Smooth muscle cell (in vitro differentiated cells): ENCODE data around the gene PPP6R2. TPM values are rescaled to one million over a fixed set of nuclear protein-coding genes. Genes with fewer than 3 reads are reported as not detected.

Experiments used
- DNase-seq: peaks from one replicate; lab custom pipeline; 2025; ENCODE audit not compliant: unreplicated experiment; lab: John Stamatoyannopoulos, UW
- H2AFZ ChIP-seq: fragments of 200-600 bp; sonication (generic); 2 replicates; pipeline ENCODE4 v1.6.0; 2016; ENCODE audit warnings: antibody characterized with exemption, low read depth, mild to moderate bottlenecking
- H3F3A ChIP-seq: fragments of 200-600 bp; sonication (generic); 2 replicates; pipeline ENCODE4 v1.6.0; 2017; ENCODE audit warnings: antibody characterized with exemption, low read depth
- H3K27ac ChIP-seq: fragments of 200-600 bp; sonication (generic); 2 replicates; pipeline ENCODE4 v1.5.1; 2016; ENCODE audit warnings: low read depth, mild to moderate bottlenecking
- H3K27me3 ChIP-seq: fragments of 200-600 bp; sonication (generic); 2 replicates; pipeline ENCODE4 v1.6.1; 2016; ENCODE audit warnings: low read depth, mild to moderate bottlenecking
- H3K36me3 ChIP-seq: fragments of 200-600 bp; sonication (generic); 2 replicates; pipeline ENCODE4 v1.5.1; 2016; ENCODE audit warnings: low read depth
- H3K4me1 ChIP-seq: fragments of 200-600 bp; sonication (generic); 2 replicates; pipeline ENCODE4 v1.5.1; 2016; ENCODE audit warnings: low read depth
- H3K4me2 ChIP-seq: fragments of 200-600 bp; sonication (generic); 2 replicates; pipeline ENCODE4 v1.6.0; 2016; ENCODE audit warnings: mild to moderate bottlenecking
- H3K4me3 ChIP-seq: fragments of 200-600 bp; sonication (generic); 2 replicates; pipeline ENCODE4 v1.5.1; 2016; ENCODE audit warnings: mild to moderate bottlenecking
- H3K79me2 ChIP-seq: fragments of 200-600 bp; sonication (generic); 2 replicates; pipeline ENCODE4 v1.6.0; 2016; ENCODE audit warnings: low read depth, mild to moderate bottlenecking
- H3K9ac ChIP-seq: fragments of 200-600 bp; sonication (generic); 2 replicates; pipeline ENCODE4 v1.6.0; 2016; ENCODE audit warnings: low read depth
- H3K9me3 ChIP-seq: fragments of 200-600 bp; sonication (generic); replicated peaks from 2 replicates; pipeline ENCODE4 v1.5.1; 2016; ENCODE audit warnings: low read depth
- H4K20me1 ChIP-seq: fragments of 200-600 bp; sonication (generic); 2 replicates; pipeline ENCODE4 v1.6.0; 2016; ENCODE audit warnings: low read depth
- WGBS: methylation state at CpG from one replicate; pipeline ENCODE4 v1.1.7; 2016; ENCODE audit warnings: low lambda C conversion rate; 5-methylcytosine and 5-hydroxymethylcytosine counted together
- polyA plus RNA-seq: library from polyadenylated mRNA; unstranded; fragments of >200 nt; fragmentation: Nextera tagmentation; extraction: Ambion mirVana; gene quantifications from 2 replicates; pipeline ENCODE4 v1.2.1, GENCODE V29; 2016
- total RNA-seq: library from RNA; depleted of rRNA; stranded (reverse); fragments of >200 nt; gene quantifications from 2 replicates; pipeline ENCODE4 v1.2.3, GENCODE V29; 2014
- TF ChIP-seq, protein P1 (sequence below): fragments of 200-600 bp; sonication (generic); IDR thresholded peaks from 2 replicates; pipeline ENCODE4 v1.5.1; 2017; ENCODE audit warnings: borderline replicate concordance, mild to moderate bottlenecking, antibody characterized with exemption; ENCODE audit not compliant: insufficient read depth, poor library complexity, severe bottlenecking

PPP6R2 gene
- total and polyA plus RNA-seq, 2 experiments from 2014 or later = 24.6 to 36.3 TPM

DNA sequence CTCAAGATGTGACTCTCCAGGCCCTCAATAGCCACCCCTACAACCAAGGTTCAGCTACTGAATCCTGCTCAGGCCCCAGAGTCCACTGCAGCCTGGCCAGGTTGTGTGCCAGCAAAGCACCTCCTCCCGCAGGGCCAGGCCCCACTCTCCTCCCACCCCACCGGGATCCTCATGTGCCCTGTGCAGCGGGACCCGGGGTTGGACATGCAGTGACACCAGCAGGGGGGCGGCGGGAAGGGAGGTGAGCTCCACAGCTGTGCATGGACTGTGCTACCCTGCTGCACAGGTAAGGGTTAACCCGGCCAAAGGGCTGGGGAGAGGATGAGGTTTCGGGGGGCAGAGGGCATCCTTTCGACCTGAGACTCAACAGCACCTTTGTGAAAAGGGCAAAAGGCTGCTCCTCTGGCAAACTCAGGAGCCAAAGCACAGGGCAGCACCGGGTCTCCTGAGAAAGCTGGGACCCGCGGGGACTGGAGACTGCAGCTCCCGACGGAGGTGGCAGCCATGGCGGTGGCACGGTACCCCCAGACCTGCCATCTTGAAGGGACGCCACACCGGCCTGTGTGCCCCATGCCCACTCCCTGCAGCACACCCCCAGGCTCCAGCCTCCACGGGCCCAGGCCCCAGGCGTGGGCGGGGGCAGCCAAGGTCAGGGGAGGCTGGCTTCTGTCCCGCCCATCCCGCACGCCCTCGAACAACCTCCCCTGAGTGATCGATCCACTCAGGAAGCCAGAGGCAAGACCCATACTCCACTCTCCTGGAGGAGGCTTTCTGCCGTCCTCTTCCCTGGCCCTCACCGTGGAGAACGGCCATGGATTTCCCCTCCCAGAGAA lies 46.3 kb upstream of the PPP6R2 start:
- peaks cover 100% of the 10 kb centered on the region for H4K20me1 ChIP-seq
- 93% methylated on average over 25 of the region's 29 CpGs for WGBS
- no peak overlapping the region for H3K9ac ChIP-seq
- H3K4me2 ChIP-seq = peak overlapping the region; percentile 39
- no peak overlapping the region for H3K4me3 ChIP-seq
- no peaks in the 10 kb centered on the region for H3K9me3 ChIP-seq
- no peaks in the 10 kb centered on the region for H3K27me3 ChIP-seq
- peaks cover 10% of the 10 kb centered on the region for H3F3A ChIP-seq
- DNase-seq = no peak
- no peak overlapping the region for H2AFZ ChIP-seq
- H3K4me1 ChIP-seq = peaks cover 45% of the 10 kb centered on the region
- TF ChIP-seq, protein P1, sequence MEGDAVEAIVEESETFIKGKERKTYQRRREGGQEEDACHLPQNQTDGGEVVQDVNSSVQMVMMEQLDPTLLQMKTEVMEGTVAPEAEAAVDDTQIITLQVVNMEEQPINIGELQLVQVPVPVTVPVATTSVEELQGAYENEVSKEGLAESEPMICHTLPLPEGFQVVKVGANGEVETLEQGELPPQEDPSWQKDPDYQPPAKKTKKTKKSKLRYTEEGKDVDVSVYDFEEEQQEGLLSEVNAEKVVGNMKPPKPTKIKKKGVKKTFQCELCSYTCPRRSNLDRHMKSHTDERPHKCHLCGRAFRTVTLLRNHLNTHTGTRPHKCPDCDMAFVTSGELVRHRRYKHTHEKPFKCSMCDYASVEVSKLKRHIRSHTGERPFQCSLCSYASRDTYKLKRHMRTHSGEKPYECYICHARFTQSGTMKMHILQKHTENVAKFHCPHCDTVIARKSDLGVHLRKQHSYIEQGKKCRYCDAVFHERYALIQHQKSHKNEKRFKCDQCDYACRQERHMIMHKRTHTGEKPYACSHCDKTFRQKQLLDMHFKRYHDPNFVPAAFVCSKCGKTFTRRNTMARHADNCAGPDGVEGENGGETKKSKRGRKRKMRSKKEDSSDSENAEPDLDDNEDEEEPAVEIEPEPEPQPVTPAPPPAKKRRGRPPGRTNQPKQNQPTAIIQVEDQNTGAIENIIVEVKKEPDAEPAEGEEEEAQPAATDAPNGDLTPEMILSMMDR = no peak
- H3K79me2 ChIP-seq = peaks cover 98% of the 10 kb centered on the region
- peak overlapping the region; percentile 72 for H3K27ac ChIP-seq
- H3K36me3 ChIP-seq = no peaks in the 10 kb centered on the region

DNA sequence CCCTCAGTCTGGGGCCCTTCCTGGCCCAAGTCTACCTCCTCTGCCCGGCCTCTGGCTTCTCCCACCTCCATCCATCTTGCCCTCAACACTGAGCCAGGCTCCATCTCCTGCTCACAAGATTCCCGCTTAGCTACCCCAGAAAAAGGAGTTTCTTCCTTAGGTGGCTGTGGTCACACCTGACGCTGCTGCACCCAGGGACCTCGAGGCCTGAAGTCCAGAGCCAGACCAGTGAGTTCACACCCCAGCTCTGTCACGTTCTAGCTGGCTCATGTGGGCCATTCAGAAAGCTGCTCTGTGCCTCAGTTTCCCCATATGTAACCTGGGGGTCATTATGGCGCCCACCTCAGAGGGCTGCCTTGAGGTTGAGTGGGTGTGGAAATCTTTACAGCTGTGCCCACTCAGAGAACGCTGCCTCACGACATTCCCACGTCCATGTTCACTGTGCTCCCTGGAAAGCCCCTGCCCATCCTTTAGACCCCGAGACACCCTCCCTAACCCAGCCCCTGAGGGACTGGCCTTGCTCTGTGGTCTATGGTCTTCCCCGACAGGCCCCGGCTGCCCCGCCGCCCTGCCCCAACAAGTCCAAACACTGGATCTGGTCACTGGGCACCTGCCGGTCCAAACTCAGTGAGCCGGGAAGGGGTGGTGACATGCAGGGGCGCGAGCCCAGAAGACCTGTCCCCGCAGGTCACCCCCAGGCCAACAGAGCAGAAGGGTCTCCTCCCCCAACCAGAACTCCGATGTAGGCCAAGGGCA lies 45.4 kb upstream of the PPP6R2 start:
- H3K9me3 ChIP-seq = no peaks in the 10 kb centered on the region
- no peak overlapping the region for H2AFZ ChIP-seq
- no peaks in the 10 kb centered on the region for H3K27me3 ChIP-seq
- no peaks in the 10 kb centered on the region for H3K36me3 ChIP-seq
- peak overlapping the region; percentile 72 for H3K27ac ChIP-seq
- H3F3A ChIP-seq = peaks cover 10% of the 10 kb centered on the region
- H3K9ac ChIP-seq = no peak overlapping the region
- peaks cover 46% of the 10 kb centered on the region for H3K4me1 ChIP-seq
- H3K79me2 ChIP-seq = peaks cover 98% of the 10 kb centered on the region
- 91% methylated on average over 20 of the region's 20 CpGs for WGBS
- DNase-seq = no peak
- H4K20me1 ChIP-seq = peaks cover 100% of the 10 kb centered on the region
- H3K4me3 ChIP-seq = no peak overlapping the region
- TF ChIP-seq, protein P1 = no peak
- H3K4me2 ChIP-seq = peak overlapping the region; percentile 39

DNA sequence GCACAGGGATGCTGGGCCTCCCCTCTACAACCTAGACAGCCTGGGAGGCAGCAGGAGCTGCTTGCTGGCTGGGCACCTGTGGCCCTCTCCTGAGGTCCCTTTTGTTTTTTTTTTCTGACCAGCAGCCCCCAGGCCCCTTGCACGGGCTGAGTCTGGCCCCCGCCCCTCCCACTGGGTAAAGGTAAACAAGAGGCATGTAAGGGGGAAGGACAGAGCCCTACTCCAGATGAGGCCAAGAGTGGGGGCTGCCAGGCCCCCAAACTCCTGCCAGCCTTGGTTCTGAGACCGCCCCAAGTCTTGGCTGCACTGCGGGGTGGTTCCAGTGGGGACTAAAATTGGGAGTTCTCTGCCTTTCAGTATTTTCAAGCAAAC lies 44.9 kb upstream of the PPP6R2 start:
- peaks cover 98% of the 10 kb centered on the region for H3K79me2 ChIP-seq
- no peak overlapping the region for H3K4me3 ChIP-seq
- no peak overlapping the region for H2AFZ ChIP-seq
- no peak overlapping the region for H3K9ac ChIP-seq
- H3K27ac ChIP-seq = peak overlapping the region; percentile 72
- peaks cover 16% of the 10 kb centered on the region for H3F3A ChIP-seq
- no peak for DNase-seq
- no peak overlapping the region for H3K4me2 ChIP-seq
- no peaks in the 10 kb centered on the region for H3K27me3 ChIP-seq
- peaks cover 44% of the 10 kb centered on the region for H3K4me1 ChIP-seq
- 92% methylated on average over 4 of the region's 4 CpGs for WGBS
- H3K36me3 ChIP-seq = no peaks in the 10 kb centered on the region
- H3K9me3 ChIP-seq = no peaks in the 10 kb centered on the region
- H4K20me1 ChIP-seq = peaks cover 100% of the 10 kb centered on the region
- TF ChIP-seq, protein P1 = no peak
